Hippocampal formation (tissue), 2 donors: ENCODE data around the gene USP36.
"Not testable (repeated sequence)": the region's sequence is repeated elsewhere in the genome, so short reads cannot be mapped to it uniquely, and the experiment has no call there.

Experiments
- DNase-seq, 2 donors: peaks; one replicate each; lab custom pipeline; 2025; lab: John Stamatoyannopoulos, UW

USP36 gene

DNA sequence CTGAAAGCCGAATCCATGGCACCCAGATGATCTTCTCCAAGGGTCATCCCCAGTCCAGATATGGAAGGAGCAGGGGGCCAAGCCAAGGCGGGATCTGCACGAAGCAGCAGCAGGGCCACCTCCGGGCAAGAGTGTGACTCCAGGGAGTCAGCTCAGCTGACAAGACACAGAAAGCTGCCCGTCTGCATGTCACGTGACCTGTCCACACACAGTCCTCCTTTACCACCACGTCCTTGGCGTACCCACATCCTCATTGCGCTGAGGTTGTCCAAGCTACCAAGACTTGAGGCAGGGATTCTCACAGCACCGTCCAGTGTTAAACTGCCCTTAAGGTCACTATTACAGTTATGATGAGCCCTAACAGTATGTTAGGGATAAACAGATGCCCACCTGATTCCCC, 47.2 kb downstream of the USP36 start:
- DNase-seq = no peak

DNA sequence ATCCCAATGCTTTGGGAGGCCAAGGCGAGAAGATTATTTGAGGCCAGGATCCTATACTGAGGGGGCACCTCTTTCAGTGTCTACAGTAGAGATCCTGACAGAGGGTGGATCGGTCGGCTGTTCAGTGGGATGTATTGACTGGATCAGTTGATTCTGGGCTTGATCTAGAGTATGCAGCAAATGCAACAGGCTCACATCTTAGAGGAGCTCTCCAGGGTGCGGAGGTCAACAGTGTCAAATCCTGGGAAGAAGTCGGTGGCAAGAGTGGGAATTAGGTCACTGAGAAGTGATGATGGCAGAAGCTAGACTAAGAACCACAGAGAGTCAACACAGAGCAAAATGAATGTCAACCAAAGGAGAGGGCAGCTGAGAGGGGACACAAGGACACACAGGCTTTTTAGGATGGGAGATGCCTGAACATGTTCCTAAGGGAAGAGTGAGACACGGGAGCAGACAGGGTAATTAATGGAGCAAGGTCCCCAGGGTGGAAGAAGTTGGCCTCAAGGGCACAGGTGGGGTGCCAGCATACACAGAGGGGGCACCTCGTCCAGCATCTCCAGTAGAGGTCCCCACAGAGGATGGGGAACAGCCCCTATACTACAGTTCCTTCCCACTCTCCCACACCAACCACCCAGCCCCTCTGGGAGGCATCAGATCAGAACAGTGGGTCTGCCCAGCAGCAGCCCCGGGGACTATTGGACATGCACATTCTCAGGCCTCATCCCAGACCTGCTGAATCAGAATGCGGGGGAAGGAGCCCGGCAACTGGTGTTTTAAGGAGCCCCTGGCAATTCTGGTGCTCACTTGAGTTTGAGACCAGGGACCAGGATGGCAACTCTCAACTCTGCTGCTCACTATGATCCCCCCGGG, 48.5 kb downstream of the USP36 start:
- DNase-seq = no peak

DNA sequence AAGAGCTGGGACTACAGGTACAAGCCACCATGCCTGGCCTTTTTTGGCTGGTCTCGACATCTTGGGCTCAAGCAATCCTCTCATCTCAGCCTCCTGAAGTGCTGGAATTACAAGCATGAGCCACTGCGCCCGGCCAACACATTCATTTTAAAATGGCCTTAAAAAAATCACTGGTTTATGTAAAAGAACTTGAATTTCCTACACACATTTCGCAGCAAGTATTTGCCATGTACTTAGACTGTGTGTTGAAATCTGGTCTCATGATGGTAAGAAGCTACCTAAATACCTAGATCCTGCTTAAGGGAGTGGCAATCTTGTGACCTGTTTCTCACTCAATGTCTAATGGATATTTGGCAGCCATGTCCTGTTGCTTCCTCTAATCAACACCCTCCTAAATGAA, 50.1 kb downstream of the USP36 start:
- no peak for DNase-seq

DNA sequence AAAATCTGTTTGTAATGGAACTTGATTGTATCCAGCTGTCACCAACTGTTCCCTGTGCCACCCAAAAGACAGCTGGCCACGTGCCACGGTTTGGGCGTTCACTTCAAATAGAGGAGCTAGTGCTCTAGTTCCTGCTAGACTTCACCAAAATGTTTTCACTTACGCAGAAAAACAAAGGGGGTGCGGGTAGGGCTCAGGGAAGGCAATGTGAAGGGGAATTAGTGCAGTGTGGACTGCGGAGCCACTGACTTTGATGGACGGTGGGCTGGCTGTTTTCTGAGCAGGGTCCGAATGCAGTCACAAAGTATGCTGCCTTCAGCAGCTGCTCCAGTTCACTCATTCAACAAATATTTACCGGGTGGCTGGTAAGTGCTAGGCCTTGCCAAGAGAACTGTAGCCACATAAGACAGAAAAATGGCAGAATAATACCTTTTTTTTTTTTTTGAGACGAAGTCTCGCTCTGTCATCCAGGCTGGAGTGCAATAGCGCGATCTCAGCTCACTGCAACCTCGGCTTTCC, 50.9 kb downstream of the USP36 start:
- peak in 1 of 2 donors; percentile 36 for DNase-seq

DNA sequence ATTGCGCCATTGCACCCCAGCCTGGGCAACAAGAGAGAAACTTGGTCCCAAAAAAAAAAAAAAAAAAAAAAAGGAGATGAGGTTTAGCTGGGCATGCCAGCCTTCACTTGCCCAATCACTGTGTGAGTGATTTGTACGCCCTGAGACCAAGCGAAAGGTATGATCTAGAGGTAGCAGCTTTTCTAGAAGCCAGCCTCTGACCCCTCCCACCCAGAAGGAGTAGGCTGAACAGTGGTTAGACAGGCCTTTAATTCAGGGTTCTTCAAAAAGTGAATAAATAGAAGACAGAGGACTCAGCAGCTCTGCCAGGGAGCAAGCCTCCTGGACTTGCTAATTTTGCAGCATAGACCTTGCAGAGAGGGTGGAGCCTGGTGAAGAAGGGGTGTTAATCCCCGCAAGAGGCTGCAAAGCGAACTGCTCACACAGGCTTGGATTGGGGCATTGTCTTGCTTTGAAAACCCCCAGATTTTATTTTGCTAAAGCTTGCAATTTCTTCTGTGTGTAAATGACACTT, 51.4 kb downstream of the USP36 start:
- no peak for DNase-seq

DNA sequence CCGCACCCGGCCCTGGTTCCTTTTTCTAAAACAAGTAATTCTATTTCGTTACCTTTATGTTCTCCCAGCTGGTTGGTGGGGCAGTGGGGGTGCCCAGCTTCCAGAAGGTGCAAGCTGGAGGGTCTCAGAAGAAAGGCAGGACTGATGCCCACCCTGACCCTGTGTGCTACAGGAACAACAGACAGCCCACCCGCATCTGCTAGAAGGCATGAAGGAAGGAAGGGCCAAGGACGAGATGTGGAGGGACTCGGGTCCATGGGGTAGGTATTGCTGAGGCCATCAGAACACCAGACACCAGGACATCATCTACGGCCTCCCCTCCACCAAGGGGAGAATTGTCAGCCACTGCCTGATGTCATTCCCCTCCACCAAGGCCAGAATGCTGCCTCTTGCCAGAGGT, 52.2 kb downstream of the USP36 start:
- no peak for DNase-seq

DNA sequence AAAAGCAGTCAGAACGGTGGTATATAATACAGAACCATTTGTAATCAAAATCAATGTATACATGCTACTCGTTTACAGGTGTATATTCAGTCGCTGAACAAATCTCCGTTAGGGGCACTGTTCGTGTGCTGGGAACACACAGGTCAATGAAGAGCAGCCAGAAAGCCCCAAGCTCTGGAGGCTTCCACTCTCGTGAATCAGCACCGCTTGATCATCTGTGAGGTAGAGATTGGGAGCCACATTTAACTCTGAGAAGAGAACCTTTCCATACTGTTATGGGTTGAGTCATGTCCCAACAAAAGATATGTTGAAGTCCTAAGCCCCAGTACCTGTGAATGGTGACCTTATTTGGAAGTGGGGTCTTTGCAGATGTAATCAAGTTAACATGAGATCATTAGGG, 53.2 kb downstream of the USP36 start:
- no peak for DNase-seq

DNA sequence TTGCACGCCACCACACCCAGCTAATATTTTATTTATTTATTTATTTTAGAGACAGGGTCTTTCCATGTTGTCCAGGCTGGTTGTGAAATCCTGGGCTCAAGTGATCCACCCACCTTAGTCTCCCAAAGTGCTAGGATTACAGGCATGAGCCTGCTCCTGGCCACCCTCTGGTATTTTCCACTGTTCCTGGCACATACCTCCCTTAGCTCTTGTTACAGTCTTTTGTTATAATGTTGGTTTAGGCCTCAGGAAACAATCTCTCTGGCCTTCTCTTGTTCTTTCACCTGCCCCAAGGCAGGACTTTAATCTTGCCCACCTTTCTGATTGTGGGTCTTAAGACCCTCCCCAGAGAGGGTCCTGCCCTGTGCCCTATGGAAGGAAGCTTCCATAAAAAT, 55.0 kb downstream of the USP36 start:
- DNase-seq = no peak

DNA sequence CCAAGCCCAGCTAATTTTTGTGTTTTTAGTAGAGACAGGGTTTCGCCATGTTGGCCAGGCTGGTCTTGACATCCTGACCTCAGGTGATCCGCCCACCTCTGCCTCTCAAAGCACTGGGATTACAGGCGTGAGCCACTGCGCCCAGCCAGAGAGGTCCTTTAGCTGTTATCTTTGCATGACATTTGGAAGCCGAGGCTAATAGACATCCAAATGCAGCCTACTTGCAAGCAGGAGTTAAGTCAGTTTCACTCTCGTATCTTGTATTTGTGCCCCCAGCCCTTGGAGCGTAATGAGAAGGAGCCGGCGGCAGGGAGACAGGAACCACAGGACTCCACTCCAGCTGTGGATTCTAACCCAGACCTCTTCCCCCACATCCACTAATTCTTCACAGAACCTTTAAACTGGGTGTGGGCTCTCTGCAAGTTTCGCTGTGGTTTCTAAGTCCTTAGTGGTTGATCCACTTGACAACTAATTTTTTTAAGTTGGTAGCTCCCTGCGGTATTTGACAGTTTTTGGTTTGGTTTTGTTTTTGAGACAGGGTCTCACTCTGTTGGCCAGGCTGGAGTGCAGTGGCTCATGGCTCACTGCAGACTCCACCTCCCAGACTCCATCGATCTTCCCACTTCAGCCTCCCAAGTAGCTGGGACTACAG, 55.5 kb downstream of the USP36 start:
- no peak for DNase-seq

DNA sequence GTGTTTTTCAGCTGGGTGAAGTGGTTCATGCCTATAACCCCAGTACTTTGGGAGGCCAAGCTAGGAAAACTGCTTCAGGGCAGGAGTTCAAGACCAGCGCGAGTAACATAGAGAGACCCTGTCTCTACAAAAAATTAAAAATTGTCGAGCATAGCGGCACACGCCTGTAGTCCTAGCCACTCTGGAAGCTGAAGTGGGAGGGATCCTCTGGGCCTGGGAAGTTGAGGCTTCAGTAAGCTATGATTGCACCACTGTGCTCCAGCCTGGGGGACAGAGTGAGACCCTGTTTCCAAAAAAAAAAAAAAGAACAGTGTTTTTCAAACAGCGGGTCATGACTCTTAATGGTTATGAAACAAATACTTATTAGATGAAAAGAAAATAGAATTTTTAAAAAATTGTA, 56.3 kb downstream of the USP36 start:
- no peak for DNase-seq

DNA sequence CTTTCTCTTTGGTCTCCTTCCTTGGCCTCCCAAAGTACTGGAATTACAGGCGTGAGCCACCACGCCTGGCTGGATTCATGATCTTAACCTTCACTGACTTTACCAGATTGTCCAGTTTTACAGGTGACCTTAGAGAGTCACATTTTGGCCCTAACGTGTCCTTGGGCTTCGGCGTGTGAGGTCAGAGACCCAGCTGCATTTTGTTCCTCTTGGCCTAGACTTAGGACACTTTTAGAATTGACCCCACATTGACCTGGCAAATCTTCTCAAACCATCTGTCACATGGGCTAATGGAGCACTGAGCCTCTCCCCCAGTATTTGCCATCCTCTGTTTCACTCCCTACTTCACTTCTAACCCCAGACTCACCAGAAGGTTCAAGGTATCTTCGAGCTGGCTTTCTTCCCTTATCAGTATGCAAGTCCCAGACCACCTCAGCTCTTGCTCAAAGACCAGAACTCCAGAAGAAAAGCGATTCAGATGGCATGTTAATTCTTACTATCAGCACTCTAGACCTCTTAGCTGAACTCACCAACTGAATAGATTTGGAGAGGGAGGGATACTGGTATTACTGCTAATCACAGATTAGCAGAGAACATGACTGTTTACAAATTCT, 56.8 kb downstream of the USP36 start:
- DNase-seq = no peak

DNA sequence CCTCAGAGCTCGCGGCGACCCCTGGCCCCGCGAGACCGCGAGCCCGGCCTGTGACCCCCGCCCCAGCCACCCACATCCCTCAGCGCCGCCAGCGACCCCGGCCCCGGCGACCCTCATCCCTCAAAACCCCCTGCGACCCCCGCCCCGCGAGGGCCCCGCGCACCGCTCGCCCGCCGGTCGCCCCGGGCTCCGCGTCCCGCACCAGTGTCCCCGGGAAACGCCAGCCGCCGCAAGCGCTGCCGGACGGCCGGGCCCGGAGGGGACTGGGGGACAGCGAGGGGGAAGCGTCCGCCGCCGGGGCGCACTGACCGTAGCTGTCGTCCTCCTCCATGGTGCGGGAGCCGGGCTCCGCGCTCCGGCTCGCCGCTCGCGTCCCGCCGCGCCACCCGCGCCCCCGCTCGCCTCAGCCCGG, 58.7 kb downstream of the USP36 start, which contains the start of gene CYTH1:
Gene CYTH1, minus strand, starts transcription at position 381 of the 412 bp plus-strand sequence. Its CDS starts 50 bp downstream, at position 331.
- no peak for DNase-seq

DNA sequence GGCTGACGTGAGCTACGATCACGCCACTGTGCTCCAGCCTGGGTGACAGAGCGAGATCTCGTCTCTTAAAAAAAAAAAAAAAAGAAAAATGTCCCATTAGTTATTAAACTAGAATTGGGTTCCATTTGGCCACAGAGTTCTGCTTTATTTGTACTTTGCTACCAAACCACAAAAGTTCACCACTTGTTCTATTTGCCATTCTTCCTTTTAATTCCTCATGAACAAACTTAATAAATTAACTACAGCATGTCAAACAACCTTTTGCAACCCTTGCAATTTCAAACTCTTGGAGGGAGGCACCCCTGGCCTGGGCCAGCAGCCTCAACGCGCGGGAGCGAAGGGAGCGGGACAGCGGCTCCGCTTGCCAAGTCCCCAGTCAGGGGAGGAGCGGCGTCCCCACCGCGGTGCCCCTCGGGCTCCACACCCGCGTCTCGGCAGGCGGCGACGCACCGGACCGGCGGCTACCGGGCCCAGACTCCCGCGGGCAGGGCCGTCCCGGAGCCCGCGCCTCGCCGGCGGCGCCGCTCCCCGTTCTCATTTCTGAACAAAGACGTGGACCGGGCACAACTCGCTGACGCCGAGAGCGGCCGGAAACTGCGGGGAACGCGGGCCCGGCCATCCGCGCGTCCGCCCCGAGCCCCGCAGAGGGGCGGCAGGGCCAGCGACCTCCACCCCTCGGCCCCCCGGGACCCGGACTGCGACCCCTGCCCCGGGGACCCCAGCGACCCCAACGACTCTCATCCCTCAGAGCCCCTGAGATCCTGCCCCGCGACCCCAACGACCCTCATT, 59.3 kb downstream of the USP36 start:
- DNase-seq = peak in 1 of 2 donors; percentile 47

DNA sequence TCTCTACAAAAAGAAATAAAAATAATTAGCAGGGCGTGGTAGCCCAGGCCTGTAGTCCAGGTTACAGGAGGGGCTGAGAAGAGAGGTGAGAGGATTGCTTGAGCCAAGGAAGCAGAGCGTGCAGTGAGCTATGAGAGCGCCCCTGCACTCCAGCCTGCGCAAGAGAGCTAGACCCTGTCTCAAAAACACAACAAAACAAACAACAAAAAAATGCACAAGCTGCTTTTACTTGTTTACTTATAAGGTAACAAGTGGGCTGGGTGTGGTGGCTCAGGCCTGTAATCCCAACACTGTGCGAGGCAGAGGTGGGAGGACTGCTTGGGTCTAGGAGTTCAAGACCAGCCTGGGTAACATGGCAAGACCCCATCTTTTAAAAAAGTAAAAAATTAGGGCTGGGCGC, 60.3 kb downstream of the USP36 start:
- DNase-seq = no peak

DNA sequence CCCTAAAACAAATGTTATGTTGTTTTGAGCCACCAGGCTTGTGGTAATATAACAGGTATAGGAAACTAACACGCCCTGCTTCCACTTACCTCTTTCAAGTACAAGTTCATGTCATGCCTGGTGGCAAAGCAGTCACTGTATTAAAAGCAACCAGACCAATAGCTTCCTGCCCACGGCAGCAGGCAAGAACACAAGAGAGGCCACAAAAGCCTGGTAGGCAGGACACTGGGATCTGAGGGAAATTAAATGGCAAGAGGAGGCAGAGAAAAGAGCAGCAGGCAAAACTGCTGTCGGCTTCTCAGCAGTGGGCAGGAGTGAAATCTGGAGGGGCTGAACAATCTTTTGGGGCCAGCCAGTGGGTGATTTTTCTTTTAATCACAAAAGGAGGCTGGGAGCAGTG, 60.8 kb downstream of the USP36 start:
- DNase-seq = no peak

DNA sequence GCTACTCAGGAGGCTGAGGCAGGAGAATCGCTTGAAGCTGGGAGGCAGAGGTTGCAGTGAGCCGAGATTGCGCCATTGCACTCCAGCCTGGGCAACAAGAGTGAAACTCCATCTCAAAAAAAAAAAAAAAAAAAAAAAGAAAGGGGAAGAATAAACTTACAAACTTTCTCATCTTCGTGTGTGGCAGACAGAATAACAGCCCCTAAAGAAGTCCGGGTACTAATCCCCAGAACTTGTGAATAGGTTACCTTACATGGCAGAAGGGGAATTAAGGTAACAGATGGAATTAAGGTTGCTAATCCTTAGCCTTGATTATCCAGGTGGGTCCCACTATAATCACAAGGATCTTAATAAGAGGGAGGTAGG, 61.3 kb downstream of the USP36 start:
- not testable (repeated sequence) for DNase-seq

DNA sequence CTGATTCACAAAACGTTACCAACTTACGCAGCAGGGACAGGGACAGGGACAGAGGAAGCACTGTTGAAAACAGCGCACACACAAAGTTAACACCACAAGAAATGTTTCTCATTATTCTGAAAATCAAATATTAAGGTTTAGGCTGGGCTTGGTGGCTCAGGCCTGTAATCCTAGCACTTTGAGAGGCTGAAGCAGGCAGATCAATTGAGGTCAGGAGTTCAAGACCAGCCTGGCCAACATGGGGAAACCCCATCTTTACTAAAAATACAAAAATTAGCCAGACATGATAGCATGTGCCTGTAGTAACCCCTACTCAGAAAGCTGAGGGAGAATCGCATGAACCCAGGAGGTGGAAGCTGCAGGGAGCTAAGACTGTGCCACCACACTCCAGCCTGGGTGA, 62.7 kb downstream of the USP36 start:
- no peak for DNase-seq

DNA sequence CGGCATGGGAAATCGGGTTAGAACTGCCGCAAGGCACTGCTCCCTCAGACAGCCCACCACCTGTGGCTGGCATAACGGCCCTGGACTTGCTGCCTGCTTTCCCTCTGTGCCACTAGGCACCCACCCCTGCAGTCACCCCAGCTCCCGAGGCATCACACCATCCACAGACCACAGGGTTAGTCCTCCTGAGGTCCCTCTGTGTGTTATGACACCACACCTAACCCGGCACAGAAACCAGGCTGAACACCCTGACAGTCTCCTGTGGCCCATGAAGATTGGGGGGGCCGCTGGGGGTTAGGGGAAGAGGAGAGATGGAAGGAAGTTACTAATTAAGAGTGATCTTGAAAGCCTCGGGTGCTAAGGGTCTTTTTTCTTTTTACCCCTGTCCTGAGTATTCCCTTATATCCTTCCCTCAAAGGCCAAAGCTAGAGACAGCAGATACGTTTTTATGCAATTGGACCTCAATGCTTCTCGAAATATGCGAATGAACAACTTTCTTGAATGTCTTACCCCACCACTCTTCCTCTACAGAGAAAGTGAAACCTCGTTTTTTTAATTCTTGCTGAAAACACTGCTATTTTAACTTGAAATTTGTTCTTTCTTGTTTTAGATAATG, 65.5 kb downstream of the USP36 start:
- DNase-seq = no peak

DNA sequence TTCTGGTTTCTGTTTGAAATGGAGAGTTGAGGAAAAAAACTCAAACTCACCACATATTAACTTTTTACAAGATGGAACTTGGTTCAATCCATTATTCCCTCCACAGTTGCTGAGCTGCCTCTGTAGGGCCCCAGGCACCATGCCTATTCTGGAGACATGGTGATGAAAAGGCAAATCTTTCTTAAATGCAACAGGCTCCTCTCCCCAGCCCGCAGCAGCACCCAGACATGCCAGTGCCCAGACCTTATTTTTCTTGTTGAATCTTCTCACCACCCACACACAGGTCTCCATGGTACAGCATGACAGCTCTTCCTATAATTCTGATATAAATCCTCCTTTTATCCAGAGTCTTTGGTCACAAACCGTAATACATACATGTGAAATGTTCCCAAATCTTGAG, 66.2 kb downstream of the USP36 start:
- no peak for DNase-seq

DNA sequence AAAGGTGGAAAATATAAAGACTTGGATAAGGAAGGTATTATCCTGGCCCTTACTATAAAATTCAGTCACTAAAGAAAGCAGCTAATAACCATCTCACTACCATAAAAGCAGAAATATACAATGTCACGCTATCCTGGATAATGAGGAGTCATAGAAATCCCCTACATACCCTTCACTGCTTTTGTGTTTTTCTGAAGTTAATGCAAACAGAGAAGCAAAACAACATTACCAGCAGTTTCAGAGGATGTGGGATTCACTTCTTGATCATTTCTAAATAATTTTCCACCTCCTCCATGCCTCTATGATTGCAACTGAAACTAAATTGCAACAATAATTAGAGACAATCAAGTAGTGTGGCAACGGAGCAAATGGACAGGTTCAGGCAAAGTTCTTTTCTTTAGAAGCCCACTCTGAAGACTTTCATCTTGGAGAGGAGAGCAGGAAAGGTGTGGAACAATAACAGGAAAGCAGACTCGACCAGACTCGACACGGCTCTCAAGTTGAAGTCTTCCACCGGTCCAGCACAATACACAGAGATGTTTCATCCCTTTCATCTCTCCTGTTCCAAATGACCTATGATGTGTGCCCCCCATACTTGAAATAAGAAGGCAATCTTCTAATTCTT, 68.7 kb downstream of the USP36 start:
- no peak for DNase-seq
